ENCODE data around the gene FUOM. TPM values are rescaled to one million over a fixed set of nuclear protein-coding genes. Genes with fewer than 3 reads are reported as not detected.
"Not testable (repeated sequence)": the region's sequence is repeated elsewhere in the genome, so short reads cannot be mapped to it uniquely, and the experiment has no call there.

FUOM gene
- total RNA-seq, 2 experiments from 2014 or later: 27.8 to 29.4 TPM

GRCh38 chr10:133378251-133379096 is 20.7 kb upstream of the FUOM start:
- peak; percentile 67 for DNase-seq
- Mint-ChIP-seq H3K27ac (no peak overlapping the region), H3K27me3 (no peaks in the 10 kb centered on the region), H3K36me3 (no peaks in the 10 kb centered on the region), H3K9me3 (no peaks in the 10 kb centered on the region), H3K4me1 (peaks cover 5% of the 10 kb centered on the region), H3K4me3 (peak overlapping the region; percentile 73)

- H3K36me3 Mint-ChIP-seq: no peaks in the 10 kb centered on the region
- H3K27ac Mint-ChIP-seq: no peak overlapping the region
- no peak for DNase-seq
- H3K4me1 Mint-ChIP-seq: peaks cover 5% of the 10 kb centered on the region
- H3K4me3 Mint-ChIP-seq: peak overlapping the region; percentile 73
- H3K27me3 Mint-ChIP-seq: no peaks in the 10 kb centered on the region
- no peaks in the 10 kb centered on the region for H3K9me3 Mint-ChIP-seq
Observed at GRCh38 chr10:133377818-133378250, 20.0 kb upstream of the FUOM start.

GRCh38 chr10:133377025-133377817 is 19.4 kb upstream of the FUOM start:
- no peaks in the 10 kb centered on the region for H3K36me3 Mint-ChIP-seq
- no peaks in the 10 kb centered on the region for H3K9me3 Mint-ChIP-seq
- peaks cover 5% of the 10 kb centered on the region for H3K4me1 Mint-ChIP-seq
- no peak for DNase-seq
- H3K4me3 Mint-ChIP-seq: no peak overlapping the region
- H3K27me3 Mint-ChIP-seq: no peaks in the 10 kb centered on the region
- H3K27ac Mint-ChIP-seq: no peak overlapping the region

GRCh38 chr10:133376183-133376582 is 18.4 kb upstream of the FUOM start:
- not testable (repeated sequence) for H3K4me1 Mint-ChIP-seq, H3K27ac Mint-ChIP-seq, H3K4me3 Mint-ChIP-seq, DNase-seq, H3K9me3 Mint-ChIP-seq, H3K27me3 Mint-ChIP-seq, H3K36me3 Mint-ChIP-seq

GRCh38 chr10:133375357-133376115 is 17.7 kb upstream of the FUOM start:
- Mint-ChIP-seq H3K27ac (no peak overlapping the region), H3K36me3 (no peaks in the 10 kb centered on the region), H3K27me3 (no peaks in the 10 kb centered on the region), H3K9me3 (no peaks in the 10 kb centered on the region), H3K4me1 (peaks cover 5% of the 10 kb centered on the region), H3K4me3 (no peak overlapping the region)
- DNase-seq: no peak

GRCh38 chr10:133373174-133374090 is 15.6 kb upstream of the FUOM start, which contains the start of gene ECHS1:
Gene ECHS1 (minus strand): TSS chr10:133373354. CDS start chr10:133373333, 21 bp downstream.
- H3K9me3 Mint-ChIP-seq: no peaks in the 10 kb centered on the region
- DNase-seq: peak; percentile 98
- peaks cover 8% of the 10 kb centered on the region for H3K4me1 Mint-ChIP-seq
- H3K27ac Mint-ChIP-seq: peak within 1 kb of the TSS; percentile 84
- no peaks in the 10 kb centered on the region for H3K27me3 Mint-ChIP-seq
- H3K36me3 Mint-ChIP-seq: peaks cover 4% of the 10 kb centered on the region
- H3K4me3 Mint-ChIP-seq: peak within 1 kb of the TSS; percentile 90

- H3K27ac Mint-ChIP-seq: no peak overlapping the region
- H3K27me3 Mint-ChIP-seq: no peaks in the 10 kb centered on the region
- H3K4me3 Mint-ChIP-seq: peak overlapping the region; percentile 74
- DNase-seq: no peak
- peaks cover 8% of the 10 kb centered on the region for H3K4me1 Mint-ChIP-seq
- no peaks in the 10 kb centered on the region for H3K9me3 Mint-ChIP-seq
- peaks cover 4% of the 10 kb centered on the region for H3K36me3 Mint-ChIP-seq
Observed at GRCh38 chr10:133372507-133372906, 14.7 kb upstream of the FUOM start.

- H3K4me1 Mint-ChIP-seq: peaks cover 8% of the 10 kb centered on the region
- H3K4me3 Mint-ChIP-seq: no peak overlapping the region
- H3K9me3 Mint-ChIP-seq: no peaks in the 10 kb centered on the region
- H3K27ac Mint-ChIP-seq: no peak overlapping the region
- no peak for DNase-seq
- peaks cover 4% of the 10 kb centered on the region for H3K36me3 Mint-ChIP-seq
- no peaks in the 10 kb centered on the region for H3K27me3 Mint-ChIP-seq
Observed at GRCh38 chr10:133370030-133370786, 12.4 kb upstream of the FUOM start.

GRCh38 chr10:133368153-133368552 is 10.3 kb upstream of the FUOM start:
- Mint-ChIP-seq H3K36me3 (peaks cover 7% of the 10 kb centered on the region), H3K27me3 (no peaks in the 10 kb centered on the region), H3K4me3 (no peak overlapping the region), H3K4me1 (peaks cover 5% of the 10 kb centered on the region), H3K27ac (no peak overlapping the region), H3K9me3 (no peaks in the 10 kb centered on the region)
- no peak for DNase-seq

- H3K4me3 Mint-ChIP-seq, H3K27me3 Mint-ChIP-seq, H3K36me3 Mint-ChIP-seq, H3K9me3 Mint-ChIP-seq, DNase-seq, H3K27ac Mint-ChIP-seq, H3K4me1 Mint-ChIP-seq: not testable (repeated sequence)
Observed at GRCh38 chr10:133367461-133367860, 9.6 kb upstream of the FUOM start.

GRCh38 chr10:133366751-133367150 is 8.9 kb upstream of the FUOM start:
- H3K27me3 Mint-ChIP-seq: no peaks in the 10 kb centered on the region
- no peak overlapping the region for H3K4me3 Mint-ChIP-seq
- no peak for DNase-seq
- H3K36me3 Mint-ChIP-seq: peaks cover 10% of the 10 kb centered on the region
- H3K9me3 Mint-ChIP-seq: no peaks in the 10 kb centered on the region
- H3K27ac Mint-ChIP-seq: no peak overlapping the region
- peaks cover 11% of the 10 kb centered on the region for H3K4me1 Mint-ChIP-seq

- Mint-ChIP-seq H3K27me3 (no peaks in the 10 kb centered on the region), H3K4me1 (peaks cover 12% of the 10 kb centered on the region), H3K36me3 (peaks cover 10% of the 10 kb centered on the region), H3K27ac (no peak overlapping the region), H3K4me3 (no peak overlapping the region), H3K9me3 (no peaks in the 10 kb centered on the region)
- DNase-seq: no peak
Observed at GRCh38 chr10:133366130-133366478, 8.3 kb upstream of the FUOM start.

- DNase-seq: no peak
- Mint-ChIP-seq H3K4me3 (no peak overlapping the region), H3K9me3 (no peaks in the 10 kb centered on the region), H3K4me1 (peaks cover 12% of the 10 kb centered on the region), H3K27me3 (no peaks in the 10 kb centered on the region), H3K27ac (no peak overlapping the region), H3K36me3 (peaks cover 10% of the 10 kb centered on the region)
Observed at GRCh38 chr10:133365461-133366129, 7.8 kb upstream of the FUOM start.

All from activated naive CD8-positive, alpha-beta T cell treated with anti-CD3 and anti-CD28 coated beads for 36 hours (primary cell).